Neutrophil (primary cell): Measurements from ENCODE around the gene DMD.

Experiments
- H3K27ac ChIP-seq: fragments of 200-600 bp; sonication (generic); 2 replicates; pipeline ENCODE4 v1.5.1; 2016; ENCODE audit warnings: mild to moderate bottlenecking, moderate library complexity
- H3K27me3 ChIP-seq: fragments of 200-600 bp; sonication (generic); 2 replicates; pipeline ENCODE4 v1.6.0; 2016; ENCODE audit warnings: mild to moderate bottlenecking
- H3K36me3 ChIP-seq: fragments of 200-600 bp; sonication (generic); 2 replicates; pipeline ENCODE4 v1.5.1; 2017
- H3K4me1 ChIP-seq, 2 experiments: fragments of 200-600 bp in 1 of 2; sonication (generic) in 1 of 2; 1 replicate in 1 of 2; 2 replicates in 1 of 2; pipeline versions ENCODE4 v1.5.1 to v1.6.1; 2013 to 2016; ENCODE audit warnings: low read depth in 1 of 2, low read length in 1 of 2, mild to moderate bottlenecking in 1 of 2, moderate library complexity in 1 of 2; ENCODE audit not compliant: control insufficient read depth in 1 of 2, insufficient read depth in 1 of 2
- H3K4me3 ChIP-seq, 2 experiments: fragments of 200-600 bp in 1 of 2; sonication (generic) in 1 of 2; 1 replicate in 1 of 2; 2 replicates in 1 of 2; pipeline ENCODE4 v1.5.1; 2013 to 2016; ENCODE audit warnings: low read depth in 1 of 2, low read length in 1 of 2, mild to moderate bottlenecking in 1 of 2, moderate library complexity in 1 of 2
- H3K9me3 ChIP-seq: fragments of 200-600 bp; sonication (generic); 2 replicates; pipeline ENCODE4 v1.5.1; 2016
- TF ChIP-seq, protein P1 (sequence below): fragments of 200-600 bp; sonication (generic); IDR thresholded peaks from 2 replicates; pipeline ENCODE4 v1.5.1; 2016; ENCODE audit warnings: antibody characterized with exemption

Gene DMD

GRCh38 chrX:31656013-31656412, 1555.3 kb downstream of the DMD start:
- H3K4me1 ChIP-seq = no peaks in the 10 kb centered on the region
- TF ChIP-seq, protein P1, sequence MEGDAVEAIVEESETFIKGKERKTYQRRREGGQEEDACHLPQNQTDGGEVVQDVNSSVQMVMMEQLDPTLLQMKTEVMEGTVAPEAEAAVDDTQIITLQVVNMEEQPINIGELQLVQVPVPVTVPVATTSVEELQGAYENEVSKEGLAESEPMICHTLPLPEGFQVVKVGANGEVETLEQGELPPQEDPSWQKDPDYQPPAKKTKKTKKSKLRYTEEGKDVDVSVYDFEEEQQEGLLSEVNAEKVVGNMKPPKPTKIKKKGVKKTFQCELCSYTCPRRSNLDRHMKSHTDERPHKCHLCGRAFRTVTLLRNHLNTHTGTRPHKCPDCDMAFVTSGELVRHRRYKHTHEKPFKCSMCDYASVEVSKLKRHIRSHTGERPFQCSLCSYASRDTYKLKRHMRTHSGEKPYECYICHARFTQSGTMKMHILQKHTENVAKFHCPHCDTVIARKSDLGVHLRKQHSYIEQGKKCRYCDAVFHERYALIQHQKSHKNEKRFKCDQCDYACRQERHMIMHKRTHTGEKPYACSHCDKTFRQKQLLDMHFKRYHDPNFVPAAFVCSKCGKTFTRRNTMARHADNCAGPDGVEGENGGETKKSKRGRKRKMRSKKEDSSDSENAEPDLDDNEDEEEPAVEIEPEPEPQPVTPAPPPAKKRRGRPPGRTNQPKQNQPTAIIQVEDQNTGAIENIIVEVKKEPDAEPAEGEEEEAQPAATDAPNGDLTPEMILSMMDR = no peak
- H3K36me3 ChIP-seq = no peaks in the 10 kb centered on the region
- no peaks in the 10 kb centered on the region for H3K9me3 ChIP-seq
- H3K27me3 ChIP-seq = no peaks in the 10 kb centered on the region
- H3K4me3 ChIP-seq = no peak overlapping the region
- no peak overlapping the region for H3K27ac ChIP-seq

- Histone ChIP-seq H3K27ac (no peak overlapping the region), H3K4me1 (no peaks in the 10 kb centered on the region), H3K4me3 (no peak overlapping the region), H3K27me3 (no peaks in the 10 kb centered on the region), H3K9me3 (no peaks in the 10 kb centered on the region), H3K36me3 (no peaks in the 10 kb centered on the region)
- TF ChIP-seq, protein P1 = no peak
Measured at GRCh38 chrX:31653422-31653821, 1557.9 kb downstream of the DMD start.

DNA sequence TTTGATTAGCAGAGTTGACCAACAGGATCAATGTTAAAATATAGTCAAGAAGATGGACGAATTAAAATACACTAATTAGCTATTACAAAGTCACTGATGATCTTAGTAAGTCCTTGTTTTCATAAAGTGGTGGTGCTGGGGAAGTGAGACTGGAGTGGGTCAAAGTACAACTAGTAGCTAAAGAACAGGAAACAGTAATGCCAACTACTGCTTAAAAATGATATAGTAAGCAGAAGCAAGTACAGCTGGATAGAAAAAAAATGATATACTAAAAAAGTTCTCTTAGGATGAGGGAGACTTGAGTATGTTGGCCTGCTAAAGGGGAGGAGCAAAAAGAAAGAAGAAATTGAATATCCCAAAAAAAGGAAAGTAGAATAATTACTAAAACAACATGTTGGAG, 1558.7 kb downstream of the DMD start:
- Histone ChIP-seq H3K27ac (no peak overlapping the region), H3K36me3 (no peaks in the 10 kb centered on the region), H3K4me3 (no peak overlapping the region), H3K27me3 (no peaks in the 10 kb centered on the region), H3K9me3 (no peaks in the 10 kb centered on the region), H3K4me1 (no peaks in the 10 kb centered on the region)
- TF ChIP-seq, protein P1 = no peak

DNA sequence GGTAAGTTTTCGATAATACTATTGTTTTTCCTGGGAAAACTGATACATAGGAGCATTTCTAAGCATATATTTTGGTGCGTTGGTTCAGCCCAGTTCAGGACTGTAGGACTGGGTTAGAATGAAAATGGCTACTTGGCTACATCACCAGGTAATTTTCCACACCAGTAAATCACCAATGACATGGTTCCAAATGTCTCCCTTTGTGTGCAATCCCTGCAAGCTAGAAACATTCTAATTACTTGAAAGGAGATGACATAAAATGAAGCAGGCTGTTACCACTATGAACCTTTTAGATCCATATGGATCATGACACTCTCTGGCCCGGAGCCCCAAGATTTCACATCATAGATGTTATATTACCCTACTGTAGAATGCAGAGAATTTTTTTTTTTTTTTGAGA, 1562.1 kb downstream of the DMD start:
- Histone ChIP-seq H3K27me3 (no peaks in the 10 kb centered on the region), H3K36me3 (no peaks in the 10 kb centered on the region), H3K4me3 (no peak overlapping the region), H3K4me1 (no peaks in the 10 kb centered on the region), H3K27ac (no peak overlapping the region), H3K9me3 (no peaks in the 10 kb centered on the region)
- TF ChIP-seq, protein P1 = no peak

DNA sequence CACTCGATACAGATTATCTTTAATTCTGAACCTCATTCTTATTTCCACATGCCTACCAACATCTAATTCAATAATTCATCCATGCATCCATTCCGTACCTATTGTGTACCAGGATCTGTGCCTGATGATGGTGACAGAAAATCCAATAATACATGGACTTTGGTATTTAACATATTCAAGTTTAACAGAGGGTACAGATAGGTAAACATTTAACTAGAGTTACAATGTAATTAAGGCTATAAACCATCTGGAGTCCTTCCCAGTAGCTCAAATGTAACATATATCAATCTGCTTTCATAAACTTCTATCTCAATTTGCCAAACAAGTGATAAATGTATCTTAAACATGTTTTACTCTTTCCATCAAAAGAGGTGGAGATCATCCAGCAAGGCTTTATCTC, 1578.0 kb downstream of the DMD start:
- H3K4me3 ChIP-seq = no peak overlapping the region
- no peaks in the 10 kb centered on the region for H3K4me1 ChIP-seq
- TF ChIP-seq, protein P1 = no peak
- no peaks in the 10 kb centered on the region for H3K27me3 ChIP-seq
- H3K27ac ChIP-seq = no peak overlapping the region
- H3K9me3 ChIP-seq = no peaks in the 10 kb centered on the region
- H3K36me3 ChIP-seq = no peaks in the 10 kb centered on the region

DNA sequence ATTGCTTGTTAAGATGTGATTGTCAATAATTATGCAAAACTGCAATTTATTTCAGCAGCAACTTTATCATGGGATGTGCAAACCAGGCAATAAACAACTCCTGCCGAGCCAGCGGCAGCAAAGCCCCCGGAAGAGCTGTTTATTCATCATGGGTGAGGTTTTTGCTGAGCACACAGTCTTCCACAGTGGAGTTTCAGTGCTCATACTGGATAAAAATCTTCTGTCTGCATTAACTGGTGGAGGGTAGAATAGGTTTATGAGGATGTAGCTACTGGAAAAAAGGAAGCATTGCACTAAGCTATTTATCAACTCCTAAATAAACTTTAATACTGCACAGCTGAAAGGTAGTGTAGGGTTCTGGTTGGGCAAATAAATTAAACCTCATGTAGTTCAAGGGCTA, 1582.2 kb downstream of the DMD start:
- Histone ChIP-seq H3K27ac (no peak overlapping the region), H3K36me3 (no peaks in the 10 kb centered on the region), H3K9me3 (no peaks in the 10 kb centered on the region), H3K4me3 (no peak overlapping the region), H3K27me3 (no peaks in the 10 kb centered on the region), H3K4me1 (no peaks in the 10 kb centered on the region)
- TF ChIP-seq, protein P1 = no peak
